ENCODE measurements around the gene SVOPL.

SVOPL gene

DNA sequence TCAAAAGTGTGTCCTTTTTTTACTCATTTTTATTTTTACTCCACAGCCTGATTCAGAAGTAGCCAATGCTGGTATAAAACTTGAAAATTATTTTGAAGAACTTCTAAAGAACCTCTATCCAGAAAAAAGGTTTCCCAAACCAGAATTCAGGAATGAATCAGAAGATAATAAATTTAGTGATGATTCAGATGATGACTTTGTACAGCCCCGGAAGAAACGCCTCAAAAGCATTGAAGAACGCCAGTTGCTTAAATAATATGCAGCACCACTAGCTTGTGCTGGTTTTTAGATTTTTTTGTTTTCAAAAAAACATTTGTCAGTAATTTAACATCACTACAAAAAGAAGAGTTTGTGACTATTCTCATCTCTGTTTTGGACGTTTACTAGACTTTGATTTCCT, 116.5 kb downstream of the SVOPL start:
- TF ChIP-seq MYC (IDR thresholded peaks at IDR 0.05; ENCODE audit: low read depth, low read length) = no peak
- TF ChIP-seq, protein P1, sequence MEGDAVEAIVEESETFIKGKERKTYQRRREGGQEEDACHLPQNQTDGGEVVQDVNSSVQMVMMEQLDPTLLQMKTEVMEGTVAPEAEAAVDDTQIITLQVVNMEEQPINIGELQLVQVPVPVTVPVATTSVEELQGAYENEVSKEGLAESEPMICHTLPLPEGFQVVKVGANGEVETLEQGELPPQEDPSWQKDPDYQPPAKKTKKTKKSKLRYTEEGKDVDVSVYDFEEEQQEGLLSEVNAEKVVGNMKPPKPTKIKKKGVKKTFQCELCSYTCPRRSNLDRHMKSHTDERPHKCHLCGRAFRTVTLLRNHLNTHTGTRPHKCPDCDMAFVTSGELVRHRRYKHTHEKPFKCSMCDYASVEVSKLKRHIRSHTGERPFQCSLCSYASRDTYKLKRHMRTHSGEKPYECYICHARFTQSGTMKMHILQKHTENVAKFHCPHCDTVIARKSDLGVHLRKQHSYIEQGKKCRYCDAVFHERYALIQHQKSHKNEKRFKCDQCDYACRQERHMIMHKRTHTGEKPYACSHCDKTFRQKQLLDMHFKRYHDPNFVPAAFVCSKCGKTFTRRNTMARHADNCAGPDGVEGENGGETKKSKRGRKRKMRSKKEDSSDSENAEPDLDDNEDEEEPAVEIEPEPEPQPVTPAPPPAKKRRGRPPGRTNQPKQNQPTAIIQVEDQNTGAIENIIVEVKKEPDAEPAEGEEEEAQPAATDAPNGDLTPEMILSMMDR (IDR thresholded peaks at IDR 0.05; ENCODE audit: low read depth, low read length) = no peak
- no peak for TF ChIP-seq POLR2A (IDR thresholded peaks at IDR 0.05; ENCODE audit: extremely low read depth, insufficient read length)
- TF ChIP-seq, protein P2, sequence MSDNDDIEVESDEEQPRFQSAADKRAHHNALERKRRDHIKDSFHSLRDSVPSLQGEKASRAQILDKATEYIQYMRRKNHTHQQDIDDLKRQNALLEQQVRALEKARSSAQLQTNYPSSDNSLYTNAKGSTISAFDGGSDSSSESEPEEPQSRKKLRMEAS (IDR thresholded peaks at IDR 0.05; ENCODE audit: low read depth, low read length) = no peak
- DNase-seq (ENCODE audit: low read depth) = no peak
- no peak overlapping the region for H3K4me3 ChIP-seq (ENCODE audit: low read depth, low read length)

- DNase-seq (ENCODE audit: low read depth) = no peak
- TF ChIP-seq, protein P2 (IDR thresholded peaks at IDR 0.05; ENCODE audit: low read depth, low read length) = no peak
- TF ChIP-seq, protein P1 (IDR thresholded peaks at IDR 0.05; ENCODE audit: low read depth, low read length) = no peak
- TF ChIP-seq POLR2A (IDR thresholded peaks at IDR 0.05; ENCODE audit: extremely low read depth, insufficient read length) = no peak
- TF ChIP-seq MYC (IDR thresholded peaks at IDR 0.05; ENCODE audit: low read depth, low read length) = no peak
- no peak overlapping the region for H3K4me3 ChIP-seq (ENCODE audit: low read depth, low read length)
These were observed 116.9 kb downstream of the SVOPL start for GRCh38 chr7:138584283-138584682.

DNA sequence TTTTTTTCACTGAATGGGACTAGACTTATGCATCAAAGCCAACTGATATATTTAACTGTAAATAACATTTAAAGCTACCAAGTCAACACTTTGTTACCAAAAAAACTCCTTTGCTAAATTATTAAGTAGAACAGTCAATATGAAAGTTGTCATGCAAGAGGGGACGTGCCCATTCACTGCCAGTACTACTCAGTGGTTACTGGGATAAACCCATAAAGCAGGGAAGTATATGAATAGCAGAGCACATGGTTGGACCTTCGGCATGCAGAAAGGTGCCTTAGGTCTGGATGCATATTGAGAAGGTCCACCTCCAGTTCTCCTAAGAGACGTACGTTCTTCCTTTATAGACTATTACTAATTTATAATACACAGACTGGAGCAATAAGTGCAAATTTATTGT, 120.1 kb downstream of the SVOPL start:
- no peak overlapping the region for H3K4me3 ChIP-seq (ENCODE audit: low read depth, low read length)
- no peak for TF ChIP-seq MYC (IDR thresholded peaks at IDR 0.05; ENCODE audit: low read depth, low read length)
- TF ChIP-seq, protein P2 (IDR thresholded peaks at IDR 0.05; ENCODE audit: low read depth, low read length) = no peak
- TF ChIP-seq POLR2A (IDR thresholded peaks at IDR 0.05; ENCODE audit: extremely low read depth, insufficient read length) = no peak
- TF ChIP-seq, protein P1 (IDR thresholded peaks at IDR 0.05; ENCODE audit: low read depth, low read length) = no peak
- DNase-seq (ENCODE audit: low read depth) = no peak

DNA sequence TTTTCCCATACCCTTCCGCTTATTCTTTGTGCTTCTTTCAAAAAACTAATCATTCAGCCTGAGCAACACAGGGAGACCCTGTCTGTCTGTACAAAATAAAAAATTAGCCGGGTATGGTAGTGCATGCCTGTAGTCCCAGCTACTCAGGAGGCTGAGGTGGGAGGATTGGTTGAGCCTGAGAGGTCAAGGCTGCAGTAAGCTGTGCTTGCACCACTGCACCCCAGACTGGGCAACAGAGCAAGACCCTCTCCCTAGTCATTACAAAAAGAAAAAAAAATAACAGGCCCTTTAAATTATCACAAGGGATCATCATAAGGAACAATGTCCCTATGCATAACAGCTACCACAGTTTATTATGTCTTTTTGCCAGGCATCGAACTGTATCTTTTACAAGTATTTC, 121.5 kb downstream of the SVOPL start:
- TF ChIP-seq, protein P1 (IDR thresholded peaks at IDR 0.05; ENCODE audit: low read depth, low read length) = no peak
- TF ChIP-seq MYC (IDR thresholded peaks at IDR 0.05; ENCODE audit: low read depth, low read length) = no peak
- TF ChIP-seq, protein P2 (IDR thresholded peaks at IDR 0.05; ENCODE audit: low read depth, low read length) = no peak
- no peak for DNase-seq (ENCODE audit: low read depth)
- no peak overlapping the region for H3K4me3 ChIP-seq (ENCODE audit: low read depth, low read length)

DNA sequence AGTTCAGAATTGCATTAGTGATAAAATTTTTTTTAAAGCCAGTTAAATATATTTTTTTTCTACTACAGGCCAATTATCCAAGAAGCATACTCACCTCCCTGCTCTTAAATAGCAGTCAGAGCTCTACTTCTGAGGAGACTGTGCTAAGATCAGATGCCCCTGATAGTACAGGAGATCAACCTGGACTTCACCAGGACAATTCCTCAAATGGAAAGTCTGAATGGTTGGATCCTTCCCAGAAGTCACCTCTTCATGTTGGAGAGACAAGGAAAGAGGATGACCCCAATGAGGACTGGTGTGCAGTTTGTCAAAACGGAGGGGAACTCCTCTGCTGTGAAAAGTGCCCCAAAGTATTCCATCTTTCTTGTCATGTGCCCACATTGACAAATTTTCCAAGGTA, 122.0 kb downstream of the SVOPL start:
- DNase-seq (ENCODE audit: low read depth) = no peak
- TF ChIP-seq, protein P1 (IDR thresholded peaks at IDR 0.05; ENCODE audit: low read depth, low read length) = no peak
- no peak for TF ChIP-seq MYC (IDR thresholded peaks at IDR 0.05; ENCODE audit: low read depth, low read length)
- TF ChIP-seq, protein P2 (IDR thresholded peaks at IDR 0.05; ENCODE audit: low read depth, low read length) = no peak
- no peak for TF ChIP-seq POLR2A (IDR thresholded peaks at IDR 0.05; ENCODE audit: extremely low read depth, insufficient read length)
- H3K4me3 ChIP-seq (ENCODE audit: low read depth, low read length) = no peak overlapping the region
